ENCODE results near the gene RAB4B. TPM values are rescaled to one million over a fixed set of nuclear protein-coding genes. Genes with fewer than 3 reads are reported as not detected.

The RAB4B gene
- total RNA-seq, 1 experiment from 2014 or later: 32.4 TPM

Other genes with a start within 250 kb of the RAB4B start
- gene SHKBP1, start 201.4 kb upstream of the RAB4B start, total RNA-seq (2014; rRNA removed; shearing (Covaris generic)): 40.6 and 134 TPM in 2 replicates
- 16.4 and 26.0 TPM in 2 replicates for gene LTBP4, start 176.9 kb upstream of the RAB4B start, total RNA-seq (2014; rRNA removed; shearing (Covaris generic))
- 16.4 and 22.7 TPM in 2 replicates for gene NUMBL, start 87.6 kb upstream of the RAB4B start, total RNA-seq (2014; rRNA removed; shearing (Covaris generic))
- 20.0 and 31.0 TPM in 2 replicates for gene COQ8B, start 61.4 kb upstream of the RAB4B start, total RNA-seq (2014; rRNA removed; shearing (Covaris generic))
- 4.9 and 5.3 TPM in 2 replicates for gene ITPKC, start 61.1 kb upstream of the RAB4B start, total RNA-seq (2014; rRNA removed; shearing (Covaris generic))
- gene ACTMAP, start 27.8 kb upstream of the RAB4B start, total RNA-seq (2014; rRNA removed; shearing (Covaris generic)): 0.51 TPM in 1 of 2 replicates, not detected in the other
- 64.1 and 71.0 TPM in 2 replicates for gene SNRPA, start 27.0 kb upstream of the RAB4B start, total RNA-seq (2014; rRNA removed; shearing (Covaris generic))
- gene MIA, start 2.7 kb upstream of the RAB4B start, total RNA-seq (2014; rRNA removed; shearing (Covaris generic)): not detected in 2 replicates
- 46.0 and 54.7 TPM in 2 replicates for gene EGLN2, start 20.9 kb downstream of the RAB4B start, total RNA-seq (2014; rRNA removed; shearing (Covaris generic))
- not detected in 2 replicates for gene CYP2A6, start 72.2 kb downstream of the RAB4B start, total RNA-seq (2014; rRNA removed; shearing (Covaris generic))
- not detected in 2 replicates for gene CYP2A7, start 104.0 kb downstream of the RAB4B start, total RNA-seq (2014; rRNA removed; shearing (Covaris generic))
- not detected in 2 replicates for gene CYP2B6, start 213.0 kb downstream of the RAB4B start, total RNA-seq (2014; rRNA removed; shearing (Covaris generic))